Large intestine (tissue), 3 donors: ENCODE results near the gene TMEM30A. TPM values are rescaled to one million over a fixed set of nuclear protein-coding genes. Genes with fewer than 3 reads are reported as not detected.

ENCODE experiments used
- DNase-seq, 2 donors: peaks; one replicate each; pipeline versions ENCODE4 v3.0.0 to v3.0.0-alpha.2; 2013
- H3K27ac ChIP-seq: one replicate; pipeline ENCODE4 v1.5.1; 2013; ENCODE audit warnings: low read length
- H3K27me3 ChIP-seq: 2 replicates; pipeline ENCODE4 v1.6.1; 2013; ENCODE audit warnings: low read length; ENCODE audit not compliant: control insufficient read depth, insufficient read depth
- H3K36me3 ChIP-seq: 2 replicates; pipeline ENCODE4 v1.6.1; 2013; ENCODE audit warnings: low read length; ENCODE audit not compliant: control insufficient read depth, insufficient read depth
- H3K4me1 ChIP-seq: one replicate; pipeline ENCODE4 v1.6.1; 2013; ENCODE audit warnings: low read length; ENCODE audit not compliant: control insufficient read depth, insufficient read depth
- H3K4me3 ChIP-seq: one replicate; pipeline ENCODE4 v1.5.1; 2013; ENCODE audit warnings: low read length
- H3K9me3 ChIP-seq: one replicate; pipeline ENCODE4 v1.6.1; 2013; ENCODE audit warnings: mild to moderate bottlenecking, low read depth, low read length, moderate library complexity; ENCODE audit not compliant: control insufficient read depth
- WGBS: methylation state at CpG from one replicate; pipeline ENCODE4 v1.1.5; 2013; ENCODE audit warnings: low lambda C conversion rate; ENCODE audit not compliant: insufficient coverage; 5-methylcytosine and 5-hydroxymethylcytosine counted together
- polyA plus RNA-seq: library from polyadenylated mRNA; unstranded; fragments of 120-200 nt; gene quantifications from one replicate; pipeline ENCODE4 v1.2.1, GENCODE V29; 2013

The TMEM30A gene
- polyA plus RNA-seq, 1 donor = 75.2 TPM

GRCh38 chr6:75282706-75283105 lies 1.9 kb downstream of the TMEM30A start:
- H3K4me1 ChIP-seq = peaks cover 7% of the 10 kb centered on the region
- WGBS = no CpG with 5 or more reads among the region's 2 CpGs

DNA sequence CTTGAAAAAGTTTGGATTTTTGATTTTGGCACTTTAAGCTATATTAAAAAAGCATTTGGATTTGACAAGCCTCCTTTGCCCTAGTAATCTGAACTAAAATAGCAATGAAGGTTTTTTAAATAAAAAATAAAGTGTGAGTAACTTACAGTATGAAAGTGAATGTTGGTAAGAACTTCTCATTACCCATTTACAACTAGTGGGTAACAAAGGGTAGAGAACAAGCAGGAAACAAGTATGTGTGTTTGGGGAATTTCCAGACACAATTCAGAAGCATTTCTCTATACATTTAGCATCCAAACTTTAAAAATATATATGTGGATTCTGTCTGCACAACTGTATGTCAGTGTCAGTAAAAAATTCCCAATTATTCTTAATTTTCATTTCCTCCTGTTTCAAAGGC lies 2.9 kb downstream of the TMEM30A start:
- Histone ChIP-seq H3K4me1 (peaks cover 7% of the 10 kb centered on the region), H3K36me3 (no peaks in the 10 kb centered on the region), H3K27ac (no peak overlapping the region), H3K9me3 (no peaks in the 10 kb centered on the region), H3K27me3 (no peaks in the 10 kb centered on the region), H3K4me3 (no peak overlapping the region)
- DNase-seq = no peak

More at GRCh38 chr6:75282706-75283105, 1.9 kb downstream of the TMEM30A start:
- DNase-seq = no peak
- H3K27ac ChIP-seq = no peak overlapping the region
- H3K27me3 ChIP-seq = no peaks in the 10 kb centered on the region
- peak overlapping the region; percentile 96 for H3K4me3 ChIP-seq
- no peaks in the 10 kb centered on the region for H3K9me3 ChIP-seq
- no peaks in the 10 kb centered on the region for H3K36me3 ChIP-seq

GRCh38 chr6:75280131-75280855 lies 4.3 kb downstream of the TMEM30A start:
- Histone ChIP-seq H3K36me3 (no peaks in the 10 kb centered on the region), H3K4me3 (no peak overlapping the region), H3K9me3 (no peaks in the 10 kb centered on the region), H3K4me1 (peaks cover 7% of the 10 kb centered on the region), H3K27me3 (no peaks in the 10 kb centered on the region), H3K27ac (no peak overlapping the region)
- no peak for DNase-seq
- 75% methylated on average over 4 of the region's 4 CpGs for WGBS

DNA sequence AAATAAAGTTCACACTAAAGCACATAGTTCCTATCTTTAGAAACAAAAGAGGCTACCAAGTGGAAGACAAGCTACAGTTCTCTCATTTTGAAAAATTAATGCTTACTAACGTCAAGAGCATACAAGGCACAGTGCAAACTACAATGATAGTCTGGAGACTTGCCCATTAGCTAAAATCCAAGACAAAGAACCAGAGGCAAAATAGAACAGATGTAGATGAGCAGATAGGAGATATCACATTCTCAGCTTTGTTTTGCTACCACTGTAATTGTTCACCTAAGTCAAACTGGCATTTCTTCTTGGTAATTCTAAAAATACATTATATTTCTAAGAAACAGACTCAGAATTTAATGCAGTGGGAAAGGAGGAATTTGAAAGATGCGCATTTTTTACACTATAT lies 5.2 kb downstream of the TMEM30A start:
- H3K4me3 ChIP-seq = no peak overlapping the region
- no peak overlapping the region for H3K27ac ChIP-seq
- WGBS = 89% methylated on average over 1 of the region's 2 CpGs
- DNase-seq = no peak
- peaks cover 1% of the 10 kb centered on the region for H3K36me3 ChIP-seq
- no peaks in the 10 kb centered on the region for H3K27me3 ChIP-seq
- peaks cover 7% of the 10 kb centered on the region for H3K4me1 ChIP-seq
- H3K9me3 ChIP-seq = no peaks in the 10 kb centered on the region

DNA sequence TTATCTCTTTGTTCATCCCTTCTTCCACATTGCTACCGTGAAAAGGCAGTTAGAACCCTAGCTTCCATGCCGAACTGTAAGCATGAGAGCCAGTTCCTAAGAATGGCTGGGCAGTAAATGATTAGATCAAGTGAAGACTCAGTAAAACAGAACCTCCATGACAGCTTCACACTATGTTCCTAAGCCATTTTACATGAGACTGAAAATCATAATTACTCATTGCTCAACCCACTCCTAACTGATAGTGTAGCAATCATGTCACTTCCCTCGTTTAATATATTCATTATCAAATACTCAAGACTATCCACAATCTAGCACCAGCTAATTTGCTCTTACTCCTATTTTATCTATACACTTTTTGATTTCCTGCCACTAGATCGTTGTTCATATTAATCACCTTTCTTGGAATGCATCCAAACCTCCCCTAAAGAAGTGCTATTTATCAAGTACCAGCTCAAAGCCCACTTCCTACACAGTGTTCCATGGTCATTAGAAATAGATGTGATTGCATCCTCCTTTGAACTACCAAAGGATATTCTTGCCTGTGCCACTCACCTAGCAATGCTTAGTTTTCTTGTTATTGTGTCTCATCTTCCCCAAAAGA lies 6.0 kb downstream of the TMEM30A start:
- peaks cover 7% of the 10 kb centered on the region for H3K4me1 ChIP-seq

DNA sequence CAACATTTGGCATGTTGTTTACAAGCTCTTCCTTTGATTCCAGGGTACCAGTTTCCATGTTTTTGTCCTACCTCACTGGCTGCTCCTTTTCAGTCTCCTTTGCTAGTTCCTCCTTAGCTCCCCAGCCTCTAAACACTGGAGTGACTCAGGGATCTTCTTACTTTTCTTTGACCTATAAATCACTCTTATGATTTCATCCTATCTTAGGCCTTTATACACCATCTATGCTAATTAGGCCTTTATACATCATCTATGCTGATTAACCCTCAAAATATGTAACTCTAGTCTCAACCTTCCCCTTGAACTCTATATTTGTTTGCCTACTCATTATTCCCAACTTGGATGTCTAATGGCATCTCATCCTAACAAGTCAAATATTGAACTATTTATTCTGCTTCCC lies 9.5 kb downstream of the TMEM30A start:
- DNase-seq = no peak
- Histone ChIP-seq H3K4me3 (no peak overlapping the region), H3K9me3 (no peaks in the 10 kb centered on the region), H3K27ac (no peak overlapping the region), H3K36me3 (peaks cover 5% of the 10 kb centered on the region), H3K27me3 (no peaks in the 10 kb centered on the region), H3K4me1 (no peaks in the 10 kb centered on the region)

More for the DNA sequence above, 6.0 kb downstream of the TMEM30A start:
- DNase-seq = no peak
- Histone ChIP-seq H3K27ac (no peak overlapping the region), H3K36me3 (peaks cover 2% of the 10 kb centered on the region), H3K4me3 (no peak overlapping the region), H3K9me3 (no peaks in the 10 kb centered on the region), H3K27me3 (no peaks in the 10 kb centered on the region)
- 57% methylated on average over 3 of the region's 4 CpGs for WGBS

GRCh38 chr6:75273009-75273408 lies 11.6 kb downstream of the TMEM30A start:
- Histone ChIP-seq H3K4me1 (no peaks in the 10 kb centered on the region), H3K27ac (no peak overlapping the region)
- WGBS = 100% methylated on average over 1 of the region's 4 CpGs

GRCh38 chr6:75272145-75272840 lies 12.3 kb downstream of the TMEM30A start:
- Histone ChIP-seq H3K27me3 (no peaks in the 10 kb centered on the region), H3K36me3 (peaks cover 5% of the 10 kb centered on the region), H3K4me3 (no peak overlapping the region), H3K4me1 (no peaks in the 10 kb centered on the region), H3K9me3 (no peaks in the 10 kb centered on the region), H3K27ac (no peak overlapping the region)
- no CpG with 5 or more reads among the region's 5 CpGs for WGBS
- DNase-seq = no peak

More at GRCh38 chr6:75273009-75273408, 11.6 kb downstream of the TMEM30A start:
- no peaks in the 10 kb centered on the region for H3K27me3 ChIP-seq
- peaks cover 5% of the 10 kb centered on the region for H3K36me3 ChIP-seq
- DNase-seq = no peak
- no peaks in the 10 kb centered on the region for H3K9me3 ChIP-seq
- no peak overlapping the region for H3K4me3 ChIP-seq

DNA sequence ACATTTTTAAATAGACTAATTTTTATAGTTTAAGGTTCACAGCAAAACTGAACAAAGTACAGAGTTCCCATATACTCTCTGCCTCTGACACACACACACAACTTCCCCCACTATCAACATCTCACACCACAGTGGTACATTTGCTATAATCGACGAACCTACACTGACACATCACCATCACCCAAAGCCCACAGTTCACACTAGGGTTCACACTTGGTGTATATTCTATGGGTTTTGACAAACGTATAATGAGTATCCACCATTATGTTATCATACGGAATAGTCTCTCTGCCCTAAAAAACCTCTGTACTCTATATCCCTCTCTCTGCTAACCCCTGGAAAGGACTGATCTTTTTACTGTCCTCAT lies 15.6 kb downstream of the TMEM30A start:
- no peak for DNase-seq
- no CpG with 5 or more reads among the region's 4 CpGs for WGBS
- Histone ChIP-seq H3K4me1 (no peaks in the 10 kb centered on the region), H3K27ac (no peak overlapping the region), H3K36me3 (peaks cover 11% of the 10 kb centered on the region), H3K4me3 (no peak overlapping the region), H3K27me3 (no peaks in the 10 kb centered on the region), H3K9me3 (no peaks in the 10 kb centered on the region)

DNA sequence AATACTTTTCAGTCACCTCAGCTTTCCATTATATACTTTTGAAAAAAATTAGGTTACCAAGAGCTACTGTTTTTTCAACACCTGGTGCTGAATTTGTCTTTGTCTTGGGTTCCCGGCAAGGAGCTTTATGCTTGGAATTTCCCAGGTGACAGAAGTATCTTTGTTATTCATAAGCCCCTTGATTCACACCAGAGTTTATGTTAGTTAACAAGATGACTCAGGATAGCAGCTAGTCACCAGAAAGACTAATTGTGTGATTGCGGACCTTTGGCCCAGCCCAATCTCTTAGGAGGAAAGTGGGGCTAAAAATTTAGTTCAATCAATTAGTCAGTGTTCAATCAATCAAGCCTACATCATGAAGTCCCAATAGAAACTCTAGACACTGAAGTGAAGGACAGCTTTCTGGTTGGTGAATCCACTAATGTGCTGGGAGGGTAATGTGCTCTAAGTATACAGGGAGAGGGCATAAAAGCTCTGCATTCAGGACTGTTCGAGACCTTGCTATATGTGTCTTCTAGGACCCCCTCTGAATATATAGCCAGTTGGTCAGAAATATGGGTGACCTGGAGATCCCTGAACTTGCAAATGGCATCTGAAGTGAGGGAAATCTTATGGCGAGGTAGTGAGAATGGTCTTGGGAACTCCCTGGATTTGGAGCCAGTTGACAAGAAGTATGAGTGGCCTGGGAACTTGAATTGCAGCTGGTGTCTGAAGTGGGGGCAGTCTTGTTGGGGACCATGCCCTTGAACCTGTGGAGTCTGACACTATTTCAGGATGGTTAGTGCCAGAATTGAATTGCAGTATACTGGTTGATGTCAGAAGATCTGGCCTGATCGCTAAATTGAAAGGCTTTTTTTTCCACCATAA lies 16.2 kb downstream of the TMEM30A start:
- H3K27ac ChIP-seq = no peak overlapping the region
- H3K36me3 ChIP-seq = peaks cover 15% of the 10 kb centered on the region
- no peak for DNase-seq
- WGBS = no CpG with 5 or more reads among the region's 5 CpGs
- H3K9me3 ChIP-seq = no peaks in the 10 kb centered on the region
- no peak overlapping the region for H3K4me3 ChIP-seq
- H3K27me3 ChIP-seq = no peaks in the 10 kb centered on the region
- no peaks in the 10 kb centered on the region for H3K4me1 ChIP-seq
